Testis (tissue), 2 donors: ENCODE results near the gene PTPA.

Experiments
- POLR2A ChIP-seq: fragments of 450-650 bp; IDR thresholded peaks from one replicate; pipeline ENCODE4 v1.6.1; 2017; ENCODE audit warnings: antibody characterized with exemption, mild to moderate bottlenecking, moderate library complexity
- TF ChIP-seq, protein P1 (sequence below), 3 experiments: fragments of 450-650 bp in 2 of 3; fragments of 200-600 bp in 1 of 3; sonication (generic) in 1 of 3; IDR thresholded peaks; one replicate each; pipeline ENCODE4 v1.5.1; 2016 to 2019; ENCODE audit warnings: antibody characterized with exemption in 3 of 3, mild to moderate bottlenecking in 2 of 3, moderate library complexity in 1 of 3

DNA sequence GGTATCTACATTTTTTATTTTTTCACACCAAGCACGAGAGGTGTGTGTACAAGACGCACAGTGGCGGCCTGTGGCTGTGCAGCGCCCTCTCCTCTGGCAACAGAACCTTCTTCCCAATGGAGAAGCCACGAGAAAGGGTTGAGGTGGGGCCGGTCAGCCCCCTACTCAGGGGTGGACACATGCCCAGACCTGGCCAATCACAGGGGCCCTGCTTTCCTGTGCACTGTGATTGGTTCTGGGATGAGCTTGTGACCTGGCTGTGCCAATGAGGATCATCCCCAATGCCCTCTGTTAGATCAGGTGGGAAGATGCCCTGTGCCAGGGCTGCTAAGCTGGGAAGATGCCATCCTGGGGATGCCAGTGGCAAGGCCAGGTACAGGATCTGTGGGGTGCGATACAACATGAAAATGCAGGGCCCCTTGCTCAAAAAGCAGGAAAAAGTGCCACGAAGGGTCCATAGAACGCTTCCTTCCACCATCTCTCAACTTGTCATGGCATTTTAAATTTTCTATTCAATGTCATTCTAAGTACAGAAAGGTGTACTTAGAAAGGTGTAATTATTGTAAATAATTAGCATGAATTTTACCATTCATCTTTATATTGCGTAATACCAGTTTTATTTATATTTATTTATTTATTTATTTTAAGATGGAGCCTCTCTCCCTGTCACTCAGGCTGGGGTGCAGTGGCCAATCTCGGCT, 51.4 kb downstream of the PTPA start:
- TF ChIP-seq, protein P1, sequence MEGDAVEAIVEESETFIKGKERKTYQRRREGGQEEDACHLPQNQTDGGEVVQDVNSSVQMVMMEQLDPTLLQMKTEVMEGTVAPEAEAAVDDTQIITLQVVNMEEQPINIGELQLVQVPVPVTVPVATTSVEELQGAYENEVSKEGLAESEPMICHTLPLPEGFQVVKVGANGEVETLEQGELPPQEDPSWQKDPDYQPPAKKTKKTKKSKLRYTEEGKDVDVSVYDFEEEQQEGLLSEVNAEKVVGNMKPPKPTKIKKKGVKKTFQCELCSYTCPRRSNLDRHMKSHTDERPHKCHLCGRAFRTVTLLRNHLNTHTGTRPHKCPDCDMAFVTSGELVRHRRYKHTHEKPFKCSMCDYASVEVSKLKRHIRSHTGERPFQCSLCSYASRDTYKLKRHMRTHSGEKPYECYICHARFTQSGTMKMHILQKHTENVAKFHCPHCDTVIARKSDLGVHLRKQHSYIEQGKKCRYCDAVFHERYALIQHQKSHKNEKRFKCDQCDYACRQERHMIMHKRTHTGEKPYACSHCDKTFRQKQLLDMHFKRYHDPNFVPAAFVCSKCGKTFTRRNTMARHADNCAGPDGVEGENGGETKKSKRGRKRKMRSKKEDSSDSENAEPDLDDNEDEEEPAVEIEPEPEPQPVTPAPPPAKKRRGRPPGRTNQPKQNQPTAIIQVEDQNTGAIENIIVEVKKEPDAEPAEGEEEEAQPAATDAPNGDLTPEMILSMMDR (IDR thresholded peaks at IDR 0.05): no peak
- TF ChIP-seq POLR2A: no peak
